Karpas-422 (cell line): ENCODE results near the gene ADH6. TPM values are rescaled to one million over a fixed set of nuclear protein-coding genes. Genes with fewer than 3 reads are reported as not detected.

Source experiments
- DNase-seq: peaks from one replicate; pipeline ENCODE4 v3.0.0-alpha.2; 2015
- H2AFZ ChIP-seq: fragments of 200-600 bp; sonication (generic); 2 replicates; pipeline ENCODE4 v1.6.1; 2014; ENCODE audit warnings: antibody characterized with exemption, low read length, mixed read lengths
- H3K27ac ChIP-seq: fragments of 200-600 bp; sonication (generic); 2 replicates; pipeline ENCODE4 v1.5.1; 2014; ENCODE audit warnings: mild to moderate bottlenecking, low read length, moderate library complexity
- H3K27me3 ChIP-seq: fragments of 200-600 bp; sonication (generic); 2 replicates; pipeline ENCODE4 v1.6.1; 2014; ENCODE audit warnings: low read length, mixed read lengths
- H3K36me3 ChIP-seq: fragments of 200-600 bp; sonication (generic); 2 replicates; pipeline ENCODE4 v1.6.1; 2014; ENCODE audit warnings: low read length, mixed read lengths; ENCODE audit not compliant: insufficient read depth
- H3K4me1 ChIP-seq: fragments of 200-600 bp; sonication (generic); 2 replicates; pipeline ENCODE4 v1.6.1; 2014; ENCODE audit warnings: mild to moderate bottlenecking, low read length, mixed read lengths
- H3K4me2 ChIP-seq: fragments of 200-600 bp; sonication (generic); 2 replicates; pipeline ENCODE4 v1.6.1; 2014; ENCODE audit warnings: low read length, low read depth, mild to moderate bottlenecking; ENCODE audit not compliant: poor library complexity, severe bottlenecking
- H3K4me3 ChIP-seq: fragments of 200-600 bp; sonication (generic); 2 replicates; pipeline ENCODE4 v1.5.1; 2014; ENCODE audit warnings: mild to moderate bottlenecking, antibody characterized with exemption, low read length, mixed read lengths
- H3K79me2 ChIP-seq: fragments of 200-600 bp; sonication (generic); 2 replicates; pipeline ENCODE4 v1.6.1; 2014; ENCODE audit warnings: mild to moderate bottlenecking, low read length, mixed read lengths
- H3K9ac ChIP-seq: fragments of 200-600 bp; sonication (generic); 2 replicates; pipeline ENCODE4 v1.6.0; 2014; ENCODE audit warnings: low read length
- H3K9me2 ChIP-seq: fragments of 200-600 bp; sonication (generic), shearing (Covaris generic); replicated peaks from 2 replicates; pipeline ENCODE4 v1.6.0; 2014; ENCODE audit warnings: mild to moderate bottlenecking, low read length, moderate library complexity; ENCODE audit not compliant: insufficient read depth
- H3K9me3 ChIP-seq: fragments of 300-700, 200-600 bp; sonication (generic); 2 replicates; pipeline ENCODE4 v1.6.1; 2014; ENCODE audit warnings: low read length, mixed read lengths
- H4K20me1 ChIP-seq: fragments of 200-600 bp; sonication (generic); 2 replicates; pipeline ENCODE4 v1.6.1; 2014; ENCODE audit warnings: mild to moderate bottlenecking, antibody characterized with exemption, low read length, low read depth; ENCODE audit not compliant: insufficient read depth
- total RNA-seq: library from RNA; depleted of rRNA; stranded (reverse); fragments of >200 nt; shearing (Covaris generic); gene quantifications from 2 replicates; pipeline ENCODE4 v1.2.3, GENCODE V29; 2014; ENCODE audit warnings: low replicate concordance

The ADH6 gene
- total RNA-seq, 1 experiment from 2014 or later: not detected

GRCh38 chr4:99185581-99185980, 33.5 kb downstream of the ADH6 start:
- H2AFZ ChIP-seq: no peak overlapping the region
- H3K27me3 ChIP-seq: no peaks in the 10 kb centered on the region
- DNase-seq: no peak
- no peaks in the 10 kb centered on the region for H3K9me3 ChIP-seq
- no peaks in the 10 kb centered on the region for H3K36me3 ChIP-seq
- no peaks in the 10 kb centered on the region for H3K4me1 ChIP-seq
- H3K9ac ChIP-seq: no peak overlapping the region
- no peaks in the 10 kb centered on the region for H4K20me1 ChIP-seq
- no peaks in the 10 kb centered on the region for H3K79me2 ChIP-seq
- H3K27ac ChIP-seq: no peak overlapping the region
- H3K4me2 ChIP-seq: no peak overlapping the region
- H3K9me2 ChIP-seq: no peaks in the 10 kb centered on the region
- H3K4me3 ChIP-seq: no peak overlapping the region

DNA sequence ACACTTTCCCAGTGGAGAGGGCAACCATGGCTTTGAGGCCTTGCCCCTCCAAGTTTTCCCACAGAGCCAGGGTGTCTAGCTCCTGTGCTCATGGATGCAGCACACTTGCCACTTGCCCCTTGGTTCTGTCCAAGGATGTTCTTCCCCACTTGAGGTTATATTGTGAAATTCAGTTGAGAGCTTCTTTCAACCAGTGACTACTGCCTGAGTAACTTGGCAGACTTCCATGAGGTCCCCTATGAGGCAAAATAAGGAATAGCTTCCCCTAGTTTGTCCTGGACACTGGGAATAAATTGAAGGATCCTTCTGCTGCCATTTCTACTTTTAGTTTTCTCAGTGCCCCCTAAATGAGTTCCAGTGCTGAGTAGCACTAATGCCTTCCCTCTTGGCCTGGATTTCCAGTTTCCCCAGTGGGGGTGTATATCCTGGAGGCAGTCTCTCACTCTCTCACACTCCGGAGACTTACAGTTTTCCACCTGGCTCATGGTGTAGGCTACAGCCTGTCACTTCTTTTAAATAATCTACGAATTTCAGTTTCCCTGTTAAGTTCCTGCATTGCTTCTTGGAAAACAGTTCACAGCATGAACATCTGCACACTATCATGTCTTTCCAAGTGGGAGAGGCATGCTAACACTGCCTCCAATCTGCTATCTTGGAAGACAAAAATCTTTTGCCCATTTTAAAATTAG, 38.5 kb downstream of the ADH6 start:
- H3K9me3 ChIP-seq: no peaks in the 10 kb centered on the region
- H3K9me2 ChIP-seq: no peaks in the 10 kb centered on the region
- no peaks in the 10 kb centered on the region for H3K27me3 ChIP-seq
- no peaks in the 10 kb centered on the region for H4K20me1 ChIP-seq
- H3K4me3 ChIP-seq: no peak overlapping the region
- H2AFZ ChIP-seq: no peak overlapping the region
- H3K79me2 ChIP-seq: no peaks in the 10 kb centered on the region
- H3K36me3 ChIP-seq: no peaks in the 10 kb centered on the region
- H3K4me1 ChIP-seq: no peaks in the 10 kb centered on the region
- no peak for DNase-seq
- H3K27ac ChIP-seq: no peak overlapping the region
- H3K4me2 ChIP-seq: no peak overlapping the region
- H3K9ac ChIP-seq: no peak overlapping the region

- no peaks in the 10 kb centered on the region for H3K9me2 ChIP-seq
- no peak overlapping the region for H2AFZ ChIP-seq
- no peaks in the 10 kb centered on the region for H4K20me1 ChIP-seq
- H3K27me3 ChIP-seq: no peaks in the 10 kb centered on the region
- H3K27ac ChIP-seq: no peak overlapping the region
- no peak overlapping the region for H3K9ac ChIP-seq
- no peak for DNase-seq
- H3K36me3 ChIP-seq: no peaks in the 10 kb centered on the region
- H3K9me3 ChIP-seq: no peaks in the 10 kb centered on the region
- H3K79me2 ChIP-seq: no peaks in the 10 kb centered on the region
- H3K4me2 ChIP-seq: no peak overlapping the region
- H3K4me1 ChIP-seq: no peaks in the 10 kb centered on the region
- no peak overlapping the region for H3K4me3 ChIP-seq
These were observed 39.4 kb downstream of the ADH6 start for GRCh38 chr4:99179626-99180025.

GRCh38 chr4:99179178-99179577, 39.9 kb downstream of the ADH6 start:
- Histone ChIP-seq H3K4me3 (no peak overlapping the region), H3K9me2 (no peaks in the 10 kb centered on the region), H3K79me2 (no peaks in the 10 kb centered on the region), H3K4me1 (no peaks in the 10 kb centered on the region), H3K4me2 (no peak overlapping the region), H3K27ac (no peak overlapping the region), H3K9ac (no peak overlapping the region), H3K27me3 (no peaks in the 10 kb centered on the region), H4K20me1 (no peaks in the 10 kb centered on the region), H3K9me3 (no peaks in the 10 kb centered on the region), H2AFZ (no peak overlapping the region), H3K36me3 (no peaks in the 10 kb centered on the region)
- no peak for DNase-seq

- no peak overlapping the region for H3K27ac ChIP-seq
These were observed 52.5 kb downstream of the ADH6 start for GRCh38 chr4:99166544-99166943.

GRCh38 chr4:99165978-99166377, 53.1 kb downstream of the ADH6 start:
- no peaks in the 10 kb centered on the region for H3K36me3 ChIP-seq
- no peak for DNase-seq
- no peak overlapping the region for H3K9ac ChIP-seq
- no peak overlapping the region for H3K4me3 ChIP-seq
- no peaks in the 10 kb centered on the region for H3K4me1 ChIP-seq
- no peaks in the 10 kb centered on the region for H3K79me2 ChIP-seq
- H3K9me3 ChIP-seq: no peaks in the 10 kb centered on the region
- H2AFZ ChIP-seq: no peak overlapping the region
- H3K9me2 ChIP-seq: no peaks in the 10 kb centered on the region
- H4K20me1 ChIP-seq: no peaks in the 10 kb centered on the region
- H3K27ac ChIP-seq: no peak overlapping the region
- no peak overlapping the region for H3K4me2 ChIP-seq
- no peaks in the 10 kb centered on the region for H3K27me3 ChIP-seq

More at GRCh38 chr4:99166544-99166943, 52.5 kb downstream of the ADH6 start:
- H4K20me1 ChIP-seq: no peaks in the 10 kb centered on the region
- H3K9me2 ChIP-seq: no peaks in the 10 kb centered on the region
- no peaks in the 10 kb centered on the region for H3K9me3 ChIP-seq
- no peaks in the 10 kb centered on the region for H3K79me2 ChIP-seq
- DNase-seq: no peak
- H3K9ac ChIP-seq: no peak overlapping the region
- no peak overlapping the region for H3K4me3 ChIP-seq
- no peaks in the 10 kb centered on the region for H3K4me1 ChIP-seq
- no peaks in the 10 kb centered on the region for H3K27me3 ChIP-seq
- H2AFZ ChIP-seq: no peak overlapping the region
- H3K4me2 ChIP-seq: no peak overlapping the region
- H3K36me3 ChIP-seq: no peaks in the 10 kb centered on the region

DNA sequence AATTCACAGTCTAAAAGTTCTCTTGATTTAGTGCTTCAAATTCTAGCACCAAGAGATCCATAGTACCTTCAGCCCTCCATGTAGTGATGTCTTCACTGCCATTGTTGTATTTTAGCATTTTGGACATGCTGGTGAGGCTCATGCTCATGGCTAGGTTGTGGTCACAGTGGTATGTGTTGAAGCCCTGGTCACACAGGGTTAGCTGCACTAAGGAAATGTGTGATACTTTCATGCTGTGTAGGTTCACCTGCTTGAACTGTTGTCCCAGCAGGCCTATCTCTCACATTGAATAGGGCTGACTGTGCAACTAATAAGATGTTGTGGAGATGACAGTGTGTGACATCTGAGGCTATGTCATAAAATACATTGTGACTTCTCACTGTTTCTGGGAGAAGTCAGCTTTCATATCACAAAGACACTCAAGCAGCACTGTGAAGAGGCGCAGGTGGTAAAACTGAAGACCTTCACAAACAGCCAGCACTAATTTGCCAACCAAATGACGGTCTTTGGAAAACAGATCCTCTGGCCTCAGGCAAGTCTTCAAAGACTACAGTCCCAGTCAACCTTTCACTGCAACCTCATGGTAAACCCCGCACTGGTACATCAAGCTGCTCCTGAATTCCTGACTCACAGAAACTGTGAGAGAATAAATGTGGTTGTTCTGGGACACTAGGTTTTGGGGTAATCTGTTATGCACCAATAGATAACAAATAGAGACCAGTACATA, 57.5 kb downstream of the ADH6 start:
- H2AFZ ChIP-seq: no peak overlapping the region
- H3K4me2 ChIP-seq: no peak overlapping the region
- H3K4me3 ChIP-seq: no peak overlapping the region
- no peaks in the 10 kb centered on the region for H3K27me3 ChIP-seq
- H3K79me2 ChIP-seq: no peaks in the 10 kb centered on the region
- no peak overlapping the region for H3K27ac ChIP-seq
- no peaks in the 10 kb centered on the region for H3K4me1 ChIP-seq
- H3K36me3 ChIP-seq: no peaks in the 10 kb centered on the region
- no peak overlapping the region for H3K9ac ChIP-seq
- H3K9me3 ChIP-seq: no peaks in the 10 kb centered on the region
- no peaks in the 10 kb centered on the region for H4K20me1 ChIP-seq
- DNase-seq: no peak
- H3K9me2 ChIP-seq: no peaks in the 10 kb centered on the region

DNA sequence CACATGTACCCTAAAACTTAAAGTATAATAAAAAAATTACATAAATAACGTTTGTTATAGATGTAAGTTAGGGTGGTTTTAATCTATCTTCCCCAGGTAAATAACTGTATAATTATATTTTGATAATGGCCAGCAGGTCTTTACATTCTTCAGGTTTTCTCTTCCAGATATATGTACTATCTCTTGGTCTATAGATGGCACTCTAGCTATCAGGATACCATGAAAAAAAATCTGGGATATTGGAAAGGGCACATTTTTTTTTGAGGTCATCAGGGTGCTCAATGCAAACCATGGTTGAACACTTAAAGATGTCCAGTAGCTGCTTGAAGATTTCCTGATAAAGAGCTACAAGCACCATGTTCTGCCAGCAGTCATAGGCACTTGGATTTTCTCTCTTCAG, 59.3 kb downstream of the ADH6 start:
- no peaks in the 10 kb centered on the region for H3K4me1 ChIP-seq
- no peaks in the 10 kb centered on the region for H3K27me3 ChIP-seq
- H3K4me3 ChIP-seq: no peak overlapping the region
- H4K20me1 ChIP-seq: no peaks in the 10 kb centered on the region
- H2AFZ ChIP-seq: no peak overlapping the region
- no peaks in the 10 kb centered on the region for H3K9me3 ChIP-seq
- H3K79me2 ChIP-seq: no peaks in the 10 kb centered on the region
- no peak for DNase-seq
- no peak overlapping the region for H3K27ac ChIP-seq
- no peak overlapping the region for H3K9ac ChIP-seq
- H3K36me3 ChIP-seq: no peaks in the 10 kb centered on the region
- no peaks in the 10 kb centered on the region for H3K9me2 ChIP-seq
- no peak overlapping the region for H3K4me2 ChIP-seq
